ENCODE measurements around the gene SCIN.
"Not testable (repeated sequence)": the region's sequence is repeated elsewhere in the genome, so short reads cannot be mapped to it uniquely, and the experiment has no call there.

The SCIN gene

DNA sequence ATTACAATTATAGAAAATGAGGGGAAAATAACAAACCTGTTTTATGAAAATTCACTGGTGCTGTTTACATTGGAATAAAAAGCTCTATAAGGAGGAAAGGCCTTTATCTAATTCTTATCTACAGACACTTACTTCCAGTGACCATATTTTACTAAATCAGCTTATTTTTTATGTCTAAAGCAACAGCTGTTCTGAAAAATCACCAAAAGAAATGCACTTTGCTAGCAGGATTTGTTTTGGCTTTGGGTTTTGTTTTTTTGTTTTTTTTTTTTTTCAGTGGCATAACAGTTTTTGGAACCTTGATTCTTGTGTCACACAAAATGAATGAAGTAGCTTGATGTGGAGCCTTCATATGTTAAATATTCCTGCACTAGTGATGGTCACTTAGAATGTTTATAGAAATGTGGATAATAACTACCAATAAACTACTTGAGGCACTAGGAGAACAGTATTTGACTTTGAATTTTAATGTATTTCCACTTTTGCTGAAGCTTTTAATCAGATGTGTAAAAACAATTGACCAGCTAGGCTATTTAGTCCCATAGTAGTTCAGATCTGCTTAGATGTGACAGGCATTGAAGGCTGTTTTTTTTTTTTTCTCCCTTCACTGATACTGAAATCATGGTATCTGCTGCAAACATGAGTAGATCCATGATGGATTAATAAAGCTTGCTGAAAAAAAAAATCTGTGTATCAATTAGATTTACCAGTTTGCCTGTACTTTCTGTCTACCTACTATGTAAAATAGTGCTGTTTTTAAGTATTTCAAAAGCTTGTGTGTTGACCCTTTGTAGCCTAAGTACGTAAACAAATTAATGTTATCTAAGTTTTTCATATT is 119.7 kb downstream of the SCIN start:
- no peak for DNase-seq

DNA sequence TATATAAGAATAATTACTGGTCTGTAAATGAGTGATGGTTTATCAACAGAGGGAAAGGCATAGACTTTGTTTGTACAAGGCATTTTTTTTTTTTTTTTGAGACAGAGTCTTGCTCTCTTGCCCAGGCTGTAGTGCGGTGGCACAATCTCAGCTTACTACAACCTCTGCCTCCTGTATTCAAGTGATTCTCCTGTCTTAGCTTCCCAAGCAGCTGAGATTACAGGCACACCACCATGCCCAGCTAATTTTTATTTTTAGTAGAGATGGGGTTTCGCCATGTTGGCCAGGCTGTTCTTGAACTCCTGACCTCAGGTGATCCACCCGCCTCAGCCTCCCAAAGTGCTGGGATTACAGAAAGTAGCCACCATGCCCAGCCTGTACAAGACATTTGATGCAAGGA is 120.9 kb downstream of the SCIN start:
- DNase-seq: not testable (repeated sequence)

DNA sequence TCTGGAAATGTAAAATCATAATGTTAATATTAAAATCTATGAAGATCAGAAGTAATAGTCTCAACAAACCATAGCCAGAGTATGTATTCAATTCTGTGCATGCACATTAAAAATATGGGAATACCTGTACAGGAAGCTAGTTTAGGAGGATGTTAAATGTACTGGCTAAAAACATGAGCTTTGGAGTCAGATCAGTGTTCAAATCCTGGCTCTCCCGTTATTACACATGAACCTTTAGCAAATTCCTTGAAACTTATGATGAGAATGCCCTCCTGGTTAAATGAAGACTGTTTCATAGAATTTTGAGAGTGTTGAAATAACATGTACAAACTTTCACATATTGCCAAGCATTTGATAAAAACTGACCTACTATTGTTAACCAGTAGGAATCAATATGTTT is 121.5 kb downstream of the SCIN start:
- DNase-seq: no peak

DNA sequence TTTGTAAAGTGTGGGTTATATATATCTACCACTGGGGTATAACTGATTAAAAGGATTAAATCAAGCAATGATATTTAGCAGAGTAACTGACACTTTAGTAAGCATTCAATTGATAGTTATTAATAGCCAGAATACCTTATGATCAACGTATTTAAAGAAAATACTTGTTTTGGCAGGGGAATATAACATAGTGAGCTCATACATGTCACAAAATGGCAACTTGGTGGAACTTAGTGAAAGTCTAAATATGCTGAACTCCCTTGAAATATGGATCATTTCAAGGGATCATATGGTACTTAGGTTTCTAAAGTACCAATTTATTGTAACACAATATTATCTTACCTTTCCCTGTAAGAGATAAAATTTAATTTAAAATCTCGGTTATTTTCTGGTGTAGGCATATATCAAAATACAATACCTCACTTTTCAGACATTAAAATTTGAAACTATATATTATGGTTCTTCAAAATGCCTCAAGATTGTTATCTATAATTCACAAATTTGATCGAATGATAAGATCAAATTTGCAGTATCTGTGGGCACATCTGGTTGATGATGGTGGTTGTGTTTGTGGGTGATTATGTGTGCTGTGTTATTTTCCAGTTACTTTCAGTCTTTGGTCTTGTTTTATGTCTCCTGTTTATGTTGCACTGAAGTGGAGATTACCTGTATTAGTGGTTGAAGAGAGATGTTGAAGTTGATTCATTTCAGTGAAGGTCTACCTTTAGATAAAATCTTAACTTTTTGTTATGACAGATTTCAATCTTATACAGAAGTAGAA is 122.1 kb downstream of the SCIN start:
- no peak for DNase-seq

DNA sequence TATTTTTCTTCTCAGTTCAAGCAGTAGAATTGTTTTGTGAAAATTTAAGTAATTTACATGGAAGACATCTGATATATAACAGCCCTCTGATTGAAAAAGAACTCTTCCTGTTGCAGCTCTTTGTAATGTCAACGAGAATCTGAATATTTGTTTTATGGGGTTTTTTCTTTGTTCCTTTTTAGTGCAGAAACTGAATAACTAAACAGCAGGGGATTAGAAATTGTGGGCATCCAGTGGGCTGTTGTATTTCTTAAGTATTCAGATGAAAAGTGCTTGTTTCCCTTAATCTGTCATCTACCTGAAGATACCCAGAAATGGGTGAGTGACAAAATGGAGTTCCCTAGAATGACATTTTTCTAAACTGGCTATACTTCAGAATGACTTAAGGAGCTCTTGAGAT is 124.3 kb downstream of the SCIN start:
- no peak for DNase-seq

DNA sequence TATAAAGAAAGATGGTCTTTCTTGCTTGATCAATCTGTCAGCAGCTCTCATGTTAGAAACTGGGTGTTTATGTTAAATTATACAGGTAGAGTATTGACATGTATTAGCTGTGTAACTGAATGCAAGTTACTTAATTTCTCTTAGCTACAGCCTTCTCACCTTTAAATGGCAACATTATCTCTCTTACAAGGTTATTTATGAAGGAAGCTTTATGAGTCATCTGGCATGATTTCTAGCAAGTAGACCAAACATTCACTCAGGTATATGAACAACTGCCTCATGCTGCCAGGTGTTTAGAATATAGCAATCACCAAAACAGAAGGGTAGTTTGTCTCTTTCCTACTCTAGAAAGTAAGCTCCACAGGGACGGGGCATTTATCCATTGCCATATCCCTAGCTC is 125.4 kb downstream of the SCIN start:
- DNase-seq: no peak

DNA sequence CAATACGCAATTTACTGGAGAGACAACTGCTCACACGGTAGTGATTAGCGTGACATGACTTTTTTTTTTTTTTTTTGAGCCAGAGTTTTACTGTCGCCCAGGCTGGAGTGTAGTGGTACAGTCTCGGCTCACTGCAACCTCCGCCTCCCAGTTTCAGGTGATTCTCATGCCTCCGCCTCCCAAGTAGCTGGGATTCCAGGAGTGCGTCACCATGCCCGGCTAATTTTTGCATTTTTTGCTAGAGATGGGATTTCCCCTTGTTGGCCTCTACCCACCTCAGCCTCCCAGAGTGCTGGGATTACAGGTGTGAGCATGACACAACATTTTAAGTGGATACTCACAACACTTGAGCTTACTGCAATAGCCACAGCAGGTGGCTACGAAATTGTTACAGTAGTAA is 128.8 kb downstream of the SCIN start:
- no peak for DNase-seq

DNA sequence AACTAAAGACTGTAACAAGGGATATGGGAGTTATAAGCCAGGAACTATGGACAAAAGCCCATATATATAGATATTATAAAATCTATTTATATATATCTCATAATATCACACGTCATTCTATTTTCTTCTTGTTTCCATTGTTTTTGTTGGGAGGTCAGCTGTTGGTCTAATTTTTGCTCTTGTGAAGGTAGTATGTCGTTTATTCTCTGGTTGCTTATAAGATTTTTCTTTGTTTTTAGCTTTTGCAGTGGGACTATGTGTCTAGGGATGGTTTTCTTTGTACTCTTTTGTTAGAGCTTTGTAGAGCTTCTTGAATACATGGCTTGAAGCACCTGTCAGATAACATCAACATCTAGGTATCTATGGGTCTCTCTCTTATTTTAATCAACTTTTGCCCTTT is 130.9 kb downstream of the SCIN start:
- DNase-seq: no peak

DNA sequence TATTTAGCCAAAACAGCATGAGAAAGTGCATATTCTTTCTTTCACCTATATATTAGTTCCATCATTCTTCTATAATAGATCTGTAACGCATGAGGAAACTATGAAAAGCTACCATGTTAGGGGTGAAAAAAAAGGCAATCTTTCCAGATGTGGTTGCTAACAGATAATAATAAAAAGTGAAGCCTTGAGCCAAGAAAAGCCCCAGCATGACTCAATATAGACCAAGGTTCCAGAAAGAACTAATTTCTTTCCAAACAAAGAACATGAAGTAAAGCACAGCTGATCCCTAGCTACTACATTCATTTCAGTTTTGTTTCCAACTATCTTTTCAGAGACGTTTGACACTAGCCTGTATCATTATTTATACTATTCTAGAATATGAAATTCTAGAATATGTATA is 133.4 kb downstream of the SCIN start:
- no peak for DNase-seq

DNA sequence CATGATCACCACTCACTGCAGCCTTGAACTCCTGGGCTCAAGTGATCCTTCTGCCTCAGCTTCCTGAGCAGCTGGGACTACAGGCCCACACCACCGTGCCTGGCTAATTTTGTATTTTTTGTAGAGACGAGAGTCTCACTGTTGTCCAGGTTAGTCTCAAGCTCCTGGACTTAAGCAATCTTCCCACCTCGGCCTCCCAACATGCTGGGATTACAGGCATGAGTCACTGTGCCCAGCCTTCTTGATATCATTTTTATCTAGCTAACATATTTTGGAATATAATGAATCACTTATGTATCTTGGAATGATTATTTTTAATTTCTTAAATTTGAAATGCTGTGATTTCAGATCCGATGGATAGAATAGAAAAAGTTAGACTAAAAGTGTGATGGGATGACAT is 135.4 kb downstream of the SCIN start:
- DNase-seq: no peak

DNA sequence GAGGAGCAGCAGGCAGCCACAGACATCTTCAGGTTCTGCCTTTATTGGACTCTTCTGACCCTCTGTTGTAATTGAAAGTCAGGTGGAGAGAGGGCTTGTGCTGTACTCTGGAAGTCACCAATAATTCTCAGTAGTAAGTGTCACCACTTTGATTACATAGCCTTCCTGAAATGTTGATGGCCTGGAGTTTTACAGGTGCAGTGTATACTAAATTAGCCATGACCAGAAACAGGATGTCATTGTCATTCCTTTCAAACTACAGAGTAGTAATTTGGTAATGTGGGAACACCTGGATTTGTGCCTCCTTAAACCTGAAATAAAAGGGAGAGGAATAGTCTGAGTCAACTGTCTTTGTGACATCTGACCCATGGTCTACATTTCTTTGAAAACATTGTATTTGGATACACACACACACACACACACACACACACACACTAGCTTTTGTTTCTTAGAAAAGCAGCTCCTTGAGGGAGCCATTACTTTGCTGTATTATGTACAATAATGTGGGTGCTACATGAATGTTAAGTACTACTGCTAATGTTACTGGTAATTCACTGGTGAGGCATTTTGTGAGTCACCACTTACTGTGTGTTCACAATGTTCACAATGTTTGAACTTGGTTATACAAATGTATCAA is 136.5 kb downstream of the SCIN start:
- DNase-seq: peak; percentile 37

DNA sequence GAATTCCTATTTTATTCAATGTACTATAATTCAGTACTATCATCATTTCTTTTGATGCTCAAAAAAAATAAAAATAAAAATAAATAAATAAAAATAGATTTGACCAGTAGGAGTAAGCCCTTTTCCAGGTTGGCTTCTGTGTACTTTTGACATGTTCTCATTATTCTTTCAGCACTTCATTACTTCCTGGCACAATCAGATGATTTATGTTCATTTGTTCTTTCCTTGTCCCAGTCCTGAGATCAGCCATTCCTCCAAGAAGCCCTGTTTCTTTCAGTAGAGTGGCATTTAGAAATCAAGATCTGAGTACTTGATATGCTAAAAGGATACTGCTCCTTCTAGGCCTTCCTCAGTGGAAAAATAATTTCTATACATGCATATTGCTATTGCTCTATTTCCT is 137.8 kb downstream of the SCIN start:
- no peak for DNase-seq
